AG04450 (cell line): ENCODE results near the gene IKZF3. TPM values are rescaled to one million over a fixed set of nuclear protein-coding genes. Genes with fewer than 3 reads are reported as not detected.

ENCODE experiments used
- CTCF ChIA-PET: fragments of 300-600, 350-600 bp; formaldehyde crosslinking; extraction: SDS; loops from one replicate; lab custom pipeline; 2022; ENCODE audit warnings: antibody characterized with exemption, inconsistent platforms; lab: Charles Lee
- POLR2A ChIA-PET: fragments of 350-600 bp; formaldehyde crosslinking; extraction: SDS; loops from one replicate; lab custom pipeline; 2021; ENCODE audit warnings: antibody characterized with exemption, inconsistent platforms; lab: Yijun Ruan, JAX
- DNase-seq: peaks from one replicate; pipeline ENCODE4 v3.0.0-alpha.2; 2011; ENCODE audit warnings: low read depth, low spot score
- H3K27ac ChIP-seq: one replicate; pipeline ENCODE4 v1.5.1; 2012; ENCODE audit warnings: low read depth, low read length, control low read depth
- H3K27me3 ChIP-seq: one replicate; pipeline ENCODE4 v1.6.0; 2012; ENCODE audit warnings: low read length; ENCODE audit not compliant: control insufficient read depth, insufficient read depth
- H3K4me3 ChIP-seq: 2 replicates; pipeline ENCODE4 v1.5.1; 2011; ENCODE audit warnings: mild to moderate bottlenecking, low read depth, low read length, control low read depth
- H3K9me3 ChIP-seq: 2 replicates; pipeline ENCODE4 v1.5.1; 2012; ENCODE audit warnings: low read length; ENCODE audit not compliant: control insufficient read depth, insufficient read depth
- polyA plus RNA-seq: library from polyadenylated mRNA; depleted of rRNA; stranded (reverse); fragments of >200 nt; gene quantifications from 2 replicates; pipeline ENCODE4 v1.2.3, GENCODE V29; 2011
- TF ChIP-seq, protein P1 (sequence below): IDR thresholded peaks from 2 replicates; pipeline ENCODE4 v1.5.1; 2011; ENCODE audit warnings: low read depth, low read length, control low read depth, inconsistent platforms

The IKZF3 gene
- polyA plus RNA-seq, 1 experiment: not detected

DNA sequence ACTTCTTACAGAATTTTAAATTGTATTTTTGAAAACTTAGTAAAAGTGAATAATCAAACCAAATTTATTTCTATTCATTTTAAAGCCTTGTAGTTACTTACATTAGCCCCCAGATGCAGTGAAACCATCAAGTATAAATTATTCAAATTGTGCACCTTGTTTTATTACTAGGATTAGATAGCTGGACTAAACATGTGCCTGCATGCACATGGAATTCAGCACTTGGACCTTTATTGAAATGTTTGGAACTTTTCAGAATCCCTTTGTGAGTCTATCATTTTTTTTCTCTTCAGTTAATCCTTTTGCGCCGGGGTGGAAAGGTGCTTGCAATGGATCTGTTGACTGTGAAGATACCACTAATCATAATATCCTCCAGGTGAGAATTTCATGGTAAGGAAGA is 8.6 kb upstream of the IKZF3 start:
- H3K27ac ChIP-seq: no peak overlapping the region
- DNase-seq: peak; percentile 11
- ChIA-PET POLR2A (interaction anchor here (1.6 kb wide), 1 partner anchor 108 kb away, joined by 16 read pairs; the partner anchor contains the start of gene PSMD3), CTCF (interaction anchor here (0.5 to 4.9 kb wide), 11 partner anchors 10 to 154 kb away, joined by 3 to 64 read pairs (median 4); partner anchors contain the start of gene PSMD3)
- H3K27me3 ChIP-seq: peaks cover 21% of the 10 kb centered on the region
- H3K4me3 ChIP-seq: no peak overlapping the region
- TF ChIP-seq, protein P1, sequence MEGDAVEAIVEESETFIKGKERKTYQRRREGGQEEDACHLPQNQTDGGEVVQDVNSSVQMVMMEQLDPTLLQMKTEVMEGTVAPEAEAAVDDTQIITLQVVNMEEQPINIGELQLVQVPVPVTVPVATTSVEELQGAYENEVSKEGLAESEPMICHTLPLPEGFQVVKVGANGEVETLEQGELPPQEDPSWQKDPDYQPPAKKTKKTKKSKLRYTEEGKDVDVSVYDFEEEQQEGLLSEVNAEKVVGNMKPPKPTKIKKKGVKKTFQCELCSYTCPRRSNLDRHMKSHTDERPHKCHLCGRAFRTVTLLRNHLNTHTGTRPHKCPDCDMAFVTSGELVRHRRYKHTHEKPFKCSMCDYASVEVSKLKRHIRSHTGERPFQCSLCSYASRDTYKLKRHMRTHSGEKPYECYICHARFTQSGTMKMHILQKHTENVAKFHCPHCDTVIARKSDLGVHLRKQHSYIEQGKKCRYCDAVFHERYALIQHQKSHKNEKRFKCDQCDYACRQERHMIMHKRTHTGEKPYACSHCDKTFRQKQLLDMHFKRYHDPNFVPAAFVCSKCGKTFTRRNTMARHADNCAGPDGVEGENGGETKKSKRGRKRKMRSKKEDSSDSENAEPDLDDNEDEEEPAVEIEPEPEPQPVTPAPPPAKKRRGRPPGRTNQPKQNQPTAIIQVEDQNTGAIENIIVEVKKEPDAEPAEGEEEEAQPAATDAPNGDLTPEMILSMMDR: peak; percentile 57
- H3K9me3 ChIP-seq: peaks cover 8% of the 10 kb centered on the region

- Histone ChIP-seq H3K4me3 (no peak overlapping the region), H3K27ac (no peak overlapping the region), H3K27me3 (peaks cover 26% of the 10 kb centered on the region), H3K9me3 (peaks cover 15% of the 10 kb centered on the region)
- ChIA-PET CTCF (interaction anchor here (1.5 to 4.9 kb wide), 4 partner anchors 68 to 155 kb away, joined by 4 to 64 read pairs (median 12); partner anchors contain the start of gene PSMD3), POLR2A (no interaction called here)
- TF ChIP-seq, protein P1: no peak
- DNase-seq: no peak
Observed at GRCh38 chr17:39871801-39872200, 7.7 kb upstream of the IKZF3 start.

GRCh38 chr17:39870776-39871175 is 6.7 kb upstream of the IKZF3 start:
- Histone ChIP-seq H3K9me3 (peaks cover 15% of the 10 kb centered on the region), H3K27ac (no peak overlapping the region), H3K27me3 (peaks cover 30% of the 10 kb centered on the region), H3K4me3 (no peak overlapping the region)
- POLR2A ChIA-PET: no interaction called here
- CTCF ChIA-PET: interaction anchor here (4.9 kb wide), 1 partner anchor 108 kb away, joined by 64 read pairs; the partner anchor contains the start of gene PSMD3
- no peak for DNase-seq
- TF ChIP-seq, protein P1: no peak

DNA sequence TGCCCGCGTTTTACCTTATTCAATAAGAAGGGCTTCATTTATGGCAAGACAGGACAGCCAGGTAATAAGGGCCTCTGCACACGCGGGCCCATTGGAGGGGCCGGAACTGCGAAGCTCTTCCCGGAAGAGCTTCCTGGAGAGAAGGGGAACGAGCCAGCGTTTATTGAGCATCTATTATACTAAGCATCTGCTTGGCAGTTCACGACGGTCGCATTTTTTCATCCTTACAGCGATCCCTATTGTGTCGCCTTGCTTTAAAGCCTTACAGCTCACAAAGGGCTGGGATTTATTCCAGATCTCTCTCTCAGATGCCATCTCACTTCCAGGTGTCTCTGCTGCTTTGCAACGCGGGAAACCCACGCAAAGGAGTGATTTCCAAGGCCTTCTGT is 4.4 kb upstream of the IKZF3 start:
- H3K27ac ChIP-seq: no peak overlapping the region
- TF ChIP-seq, protein P1: no peak
- POLR2A ChIA-PET: no interaction called here
- peaks cover 48% of the 10 kb centered on the region for H3K27me3 ChIP-seq
- CTCF ChIA-PET: no interaction called here
- no peak for DNase-seq
- peaks cover 15% of the 10 kb centered on the region for H3K9me3 ChIP-seq
- no peak overlapping the region for H3K4me3 ChIP-seq

GRCh38 chr17:39867880-39868553 is 3.9 kb upstream of the IKZF3 start, which contains the start of gene ZPBP2:
Gene ZPBP2 (plus strand): TSS chr17:39868202. CDS start chr17:39868355, 153 bp downstream.
- ChIA-PET POLR2A (interaction anchor here (0.6 kb wide), 1 partner anchor 7 kb away, joined by 4 read pairs; no protein-coding TSS in a partner anchor), CTCF (no interaction called here)
- TF ChIP-seq, protein P1: no peak
- Histone ChIP-seq H3K9me3 (peaks cover 15% of the 10 kb centered on the region), H3K27me3 (peaks cover 51% of the 10 kb centered on the region), H3K27ac (no peak within 1 kb of the TSS), H3K4me3 (no peak within 1 kb of the TSS)
- no peak for DNase-seq
